ENCODE results near the gene RHOD. TPM values are rescaled to one million over a fixed set of nuclear protein-coding genes. Genes with fewer than 3 reads are reported as not detected.

RHOD gene
- total RNA-seq, 1 experiment from 2014 or later = 33.5 TPM

DNA sequence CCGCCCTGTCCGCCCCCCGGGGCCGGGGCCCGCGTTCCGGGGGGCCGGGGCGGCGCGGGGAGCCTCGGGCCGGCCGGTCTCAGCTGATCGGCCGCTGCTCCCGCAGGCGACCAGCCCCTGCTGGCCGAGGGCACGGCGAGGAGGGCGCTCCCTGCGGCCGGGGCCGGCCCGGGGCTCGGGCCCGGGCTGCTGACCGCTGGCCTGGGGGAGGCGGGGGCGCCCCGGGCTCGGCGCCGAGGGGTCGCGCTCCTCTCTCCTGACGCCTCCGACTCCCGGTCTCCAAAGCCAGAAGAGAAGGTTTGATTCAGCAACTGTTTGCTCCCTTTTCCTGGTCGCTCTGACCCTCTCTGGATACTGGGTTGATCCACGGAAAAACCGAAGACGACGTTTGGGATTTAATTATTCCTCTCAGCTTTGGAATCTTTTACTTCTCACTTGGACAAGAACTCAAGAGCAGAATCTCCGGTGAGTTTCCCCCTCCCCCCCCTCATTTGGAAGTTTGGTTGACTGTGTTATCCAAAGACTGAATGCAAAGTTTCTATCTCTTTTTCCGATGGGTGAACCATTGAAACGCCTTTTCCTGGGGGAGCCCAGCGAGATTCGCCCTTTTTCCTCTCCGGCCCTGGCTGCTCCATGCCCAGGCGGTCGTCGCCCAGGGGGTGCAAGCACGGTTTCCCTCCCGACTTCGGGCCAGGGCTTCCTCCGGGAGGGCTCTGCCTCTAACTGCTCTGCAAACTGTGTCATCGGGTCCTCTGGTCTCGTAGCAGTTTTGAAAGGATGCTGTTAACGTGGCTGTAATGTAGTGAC, 63.1 kb downstream of the RHOD start:
- TF ChIP-seq, protein P1, sequence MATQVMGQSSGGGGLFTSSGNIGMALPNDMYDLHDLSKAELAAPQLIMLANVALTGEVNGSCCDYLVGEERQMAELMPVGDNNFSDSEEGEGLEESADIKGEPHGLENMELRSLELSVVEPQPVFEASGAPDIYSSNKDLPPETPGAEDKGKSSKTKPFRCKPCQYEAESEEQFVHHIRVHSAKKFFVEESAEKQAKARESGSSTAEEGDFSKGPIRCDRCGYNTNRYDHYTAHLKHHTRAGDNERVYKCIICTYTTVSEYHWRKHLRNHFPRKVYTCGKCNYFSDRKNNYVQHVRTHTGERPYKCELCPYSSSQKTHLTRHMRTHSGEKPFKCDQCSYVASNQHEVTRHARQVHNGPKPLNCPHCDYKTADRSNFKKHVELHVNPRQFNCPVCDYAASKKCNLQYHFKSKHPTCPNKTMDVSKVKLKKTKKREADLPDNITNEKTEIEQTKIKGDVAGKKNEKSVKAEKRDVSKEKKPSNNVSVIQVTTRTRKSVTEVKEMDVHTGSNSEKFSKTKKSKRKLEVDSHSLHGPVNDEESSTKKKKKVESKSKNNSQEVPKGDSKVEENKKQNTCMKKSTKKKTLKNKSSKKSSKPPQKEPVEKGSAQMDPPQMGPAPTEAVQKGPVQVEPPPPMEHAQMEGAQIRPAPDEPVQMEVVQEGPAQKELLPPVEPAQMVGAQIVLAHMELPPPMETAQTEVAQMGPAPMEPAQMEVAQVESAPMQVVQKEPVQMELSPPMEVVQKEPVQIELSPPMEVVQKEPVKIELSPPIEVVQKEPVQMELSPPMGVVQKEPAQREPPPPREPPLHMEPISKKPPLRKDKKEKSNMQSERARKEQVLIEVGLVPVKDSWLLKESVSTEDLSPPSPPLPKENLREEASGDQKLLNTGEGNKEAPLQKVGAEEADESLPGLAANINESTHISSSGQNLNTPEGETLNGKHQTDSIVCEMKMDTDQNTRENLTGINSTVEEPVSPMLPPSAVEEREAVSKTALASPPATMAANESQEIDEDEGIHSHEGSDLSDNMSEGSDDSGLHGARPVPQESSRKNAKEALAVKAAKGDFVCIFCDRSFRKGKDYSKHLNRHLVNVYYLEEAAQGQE (IDR thresholded peaks at IDR 0.05; ENCODE audit: insufficient read depth in 1 of 2, low read depth in 2 of 2, low read length in 1 of 2) = no peak
- 0 out of 2 replicates have a peak, but pooled peaks have one; percentile 34 for TF ChIP-seq SIN3A (IDR thresholded peaks at IDR 0.05; ENCODE audit: borderline replicate concordance, insufficient read depth, low read depth, low read length)
- DNase-seq (ENCODE audit: low read depth, low spot score) = peak; percentile 12
- Histone ChIP-seq H3K4me1 (ENCODE audit: control insufficient read depth, insufficient read depth, low read length) (peaks cover 26% of the 10 kb centered on the region), H3K27ac (ENCODE audit: low read length) (peak overlapping the region; percentile 79), H3K27me3 (ENCODE audit: control insufficient read depth, insufficient read depth, low read length) (no peaks in the 10 kb centered on the region), H3K4me3 (ENCODE audit: low read depth in 2 of 2, low read length in 2 of 2) (peak overlapping the region; percentile 64 to 81), H3K36me3 (ENCODE audit: control insufficient read depth, insufficient read depth, low read length) (peaks cover 5% of the 10 kb centered on the region; the same call in 1 of the 2 replicates), H3K9me3 (ENCODE audit: control insufficient read depth, insufficient read depth, low read depth, low read length) (no peaks in the 10 kb centered on the region)
- peak; percentile 43 for ATAC-seq
- POLR2A ChIA-PET = no interaction called here
- CTCF ChIA-PET = interaction anchor here (0.6 kb wide), 3 partner anchors 17 to 38 kb away, joined by 4 to 9 read pairs (median 8); no protein-coding TSS in a partner anchor
- in situ Hi-C loops (cut with HindIII; ENCODE audit: low pct_unique_long_range_greater_than_20kb, low sequenced_read_pairs) = no loop called here
- intact Hi-C loops (cut with micrococcal nuclease; ENCODE audit: unreplicated experiment) = no loop called here
- BruUV-seq (replicated peaks) = no TSS peak

DNA sequence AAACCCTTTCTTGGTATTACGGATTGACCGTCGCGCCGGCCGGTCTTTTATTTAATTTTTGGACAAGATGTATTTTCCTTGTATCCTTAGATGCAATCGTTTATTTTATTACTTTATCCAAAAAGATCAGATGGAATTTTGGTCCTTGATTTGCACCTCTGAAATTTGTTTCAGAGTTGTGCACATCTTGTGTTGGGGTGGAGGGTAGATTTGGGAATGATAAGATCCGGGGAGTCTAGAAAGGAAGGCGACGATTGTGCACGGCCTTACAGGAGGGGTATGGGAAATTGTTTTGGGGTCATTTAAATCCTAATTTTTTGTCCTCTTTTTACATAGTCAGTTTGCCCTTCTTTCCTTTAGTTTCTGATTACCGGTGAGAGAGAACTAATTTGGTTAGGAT, 63.8 kb downstream of the RHOD start:
- H3K27me3 ChIP-seq (ENCODE audit: control insufficient read depth, insufficient read depth, low read length) = no peaks in the 10 kb centered on the region
- peaks cover 5% of the 10 kb centered on the region; the same call in 1 of the 2 replicates for H3K36me3 ChIP-seq (ENCODE audit: control insufficient read depth, insufficient read depth, low read length)
- intact Hi-C loops (cut with micrococcal nuclease; ENCODE audit: unreplicated experiment) (no loop called here), in situ Hi-C loops (cut with HindIII; ENCODE audit: low pct_unique_long_range_greater_than_20kb, low sequenced_read_pairs) (no loop called here)
- DNase-seq (ENCODE audit: low read depth, low spot score) (no peak), ATAC-seq (no peak)
- peak overlapping the region; percentile 64 to 81 for H3K4me3 ChIP-seq (ENCODE audit: low read depth in 2 of 2, low read length in 2 of 2)
- BruUV-seq (replicated peaks) = no TSS peak
- ChIA-PET POLR2A (no interaction called here), CTCF (no interaction called here)
- H3K27ac ChIP-seq (ENCODE audit: low read length) = peak overlapping the region; percentile 79
- no peaks in the 10 kb centered on the region for H3K9me3 ChIP-seq (ENCODE audit: control insufficient read depth, insufficient read depth, low read depth, low read length)
- TF ChIP-seq, protein P2, sequence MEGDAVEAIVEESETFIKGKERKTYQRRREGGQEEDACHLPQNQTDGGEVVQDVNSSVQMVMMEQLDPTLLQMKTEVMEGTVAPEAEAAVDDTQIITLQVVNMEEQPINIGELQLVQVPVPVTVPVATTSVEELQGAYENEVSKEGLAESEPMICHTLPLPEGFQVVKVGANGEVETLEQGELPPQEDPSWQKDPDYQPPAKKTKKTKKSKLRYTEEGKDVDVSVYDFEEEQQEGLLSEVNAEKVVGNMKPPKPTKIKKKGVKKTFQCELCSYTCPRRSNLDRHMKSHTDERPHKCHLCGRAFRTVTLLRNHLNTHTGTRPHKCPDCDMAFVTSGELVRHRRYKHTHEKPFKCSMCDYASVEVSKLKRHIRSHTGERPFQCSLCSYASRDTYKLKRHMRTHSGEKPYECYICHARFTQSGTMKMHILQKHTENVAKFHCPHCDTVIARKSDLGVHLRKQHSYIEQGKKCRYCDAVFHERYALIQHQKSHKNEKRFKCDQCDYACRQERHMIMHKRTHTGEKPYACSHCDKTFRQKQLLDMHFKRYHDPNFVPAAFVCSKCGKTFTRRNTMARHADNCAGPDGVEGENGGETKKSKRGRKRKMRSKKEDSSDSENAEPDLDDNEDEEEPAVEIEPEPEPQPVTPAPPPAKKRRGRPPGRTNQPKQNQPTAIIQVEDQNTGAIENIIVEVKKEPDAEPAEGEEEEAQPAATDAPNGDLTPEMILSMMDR (IDR thresholded peaks at IDR 0.05) = no peak
- TF ChIP-seq, protein P1 (IDR thresholded peaks at IDR 0.05; ENCODE audit: insufficient read depth in 1 of 2, low read depth in 2 of 2, low read length in 1 of 2) = no peak
- no peak for TF ChIP-seq TCF7L2 (IDR thresholded peaks at IDR 0.05; ENCODE audit: low read depth, low read length)
- TF ChIP-seq SIN3A (IDR thresholded peaks at IDR 0.05; ENCODE audit: borderline replicate concordance, insufficient read depth, low read depth, low read length) = no peak
- no peak for TF ChIP-seq POLR2AphosphoS5 (IDR thresholded peaks at IDR 0.05; ENCODE audit: low read depth, low read length)
- peaks cover 26% of the 10 kb centered on the region for H3K4me1 ChIP-seq (ENCODE audit: control insufficient read depth, insufficient read depth, low read length)
